Measurements from ENCODE around the gene PLEKHJ1.
A peak's percentile ranks its signal among the peaks of the same experiment; 100 is the strongest.

The PLEKHJ1 gene

GRCh38 chr19:2249010-2249866 lies 13.1 kb upstream of the PLEKHJ1 start, which contains the start of gene AMH:
Gene AMH, plus strand, starts transcription at chr19:2249323. Its CDS starts 10 bp downstream, at chr19:2249333.
- no peak for DNase-seq (ENCODE audit: low read depth)

GRCh38 chr19:2248136-2249009 lies 12.2 kb upstream of the PLEKHJ1 start:
- DNase-seq (ENCODE audit: low read depth) = no peak

DNA sequence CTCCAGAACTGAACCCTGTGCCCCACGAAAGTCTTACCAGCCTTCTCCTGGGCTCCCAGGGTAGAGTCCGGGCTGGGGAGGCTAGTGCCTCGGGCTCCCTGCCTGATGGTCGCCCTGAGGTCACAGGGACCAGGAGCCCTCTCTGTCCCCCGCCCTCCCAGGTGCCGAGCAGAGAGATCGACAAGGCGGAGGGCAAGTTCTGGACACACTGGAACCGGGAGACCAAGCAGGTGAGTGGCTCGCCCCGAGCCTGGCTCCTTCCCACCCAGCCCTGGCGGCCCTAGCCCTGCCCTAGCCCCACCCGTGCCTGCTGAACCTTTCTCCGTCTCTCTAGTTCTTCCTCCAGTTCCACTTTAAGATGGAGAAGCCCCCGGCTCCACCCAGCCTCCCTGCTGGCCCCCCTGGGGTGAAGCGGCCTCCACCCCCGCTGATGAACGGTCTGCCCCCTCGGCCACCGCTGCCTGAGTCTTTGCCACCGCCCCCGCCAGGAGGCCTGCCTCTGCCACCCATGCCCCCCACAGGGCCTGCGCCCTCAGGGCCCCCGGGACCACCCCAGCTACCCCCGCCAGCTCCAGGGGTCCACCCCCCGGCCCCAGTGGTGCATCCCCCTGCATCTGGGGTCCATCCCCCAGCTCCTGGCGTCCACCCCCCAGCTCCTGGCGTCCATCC lies 11.4 kb upstream of the PLEKHJ1 start:
- DNase-seq (ENCODE audit: low read depth) = no peak

GRCh38 chr19:2246801-2247361 lies 10.8 kb upstream of the PLEKHJ1 start:
- DNase-seq (ENCODE audit: low read depth) = no peak

DNA sequence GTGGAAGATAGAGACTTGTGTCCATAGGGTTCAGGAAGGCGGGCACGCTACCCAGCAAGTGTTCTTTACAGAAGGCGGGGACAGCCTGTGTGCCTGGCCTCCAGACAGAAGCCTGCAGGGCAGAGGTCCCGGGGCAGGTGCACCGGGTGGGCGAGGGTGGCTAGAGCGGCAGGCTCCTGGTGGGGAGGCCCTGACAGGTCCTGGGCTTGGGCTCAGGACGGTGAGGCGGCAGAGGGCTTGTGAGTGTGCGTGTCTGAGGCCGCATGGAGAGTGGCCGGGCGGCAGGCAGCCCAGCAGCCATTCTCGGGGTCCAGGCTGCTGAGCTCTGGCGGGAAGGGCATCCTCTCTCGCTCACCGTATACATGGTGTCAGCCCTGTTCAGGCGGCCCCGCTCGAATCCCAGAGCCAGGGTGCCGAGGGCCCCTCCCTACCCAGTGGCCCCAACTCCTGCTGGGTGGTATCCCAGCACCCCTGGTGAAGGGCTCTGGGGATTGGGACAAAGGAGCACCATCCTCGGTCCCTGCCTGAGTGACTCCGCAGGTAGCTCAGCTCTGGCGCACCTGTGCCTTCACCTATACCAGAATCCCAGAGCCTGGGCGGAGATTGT lies 10.0 kb upstream of the PLEKHJ1 start:
- DNase-seq (ENCODE audit: low read depth) = no peak

DNA sequence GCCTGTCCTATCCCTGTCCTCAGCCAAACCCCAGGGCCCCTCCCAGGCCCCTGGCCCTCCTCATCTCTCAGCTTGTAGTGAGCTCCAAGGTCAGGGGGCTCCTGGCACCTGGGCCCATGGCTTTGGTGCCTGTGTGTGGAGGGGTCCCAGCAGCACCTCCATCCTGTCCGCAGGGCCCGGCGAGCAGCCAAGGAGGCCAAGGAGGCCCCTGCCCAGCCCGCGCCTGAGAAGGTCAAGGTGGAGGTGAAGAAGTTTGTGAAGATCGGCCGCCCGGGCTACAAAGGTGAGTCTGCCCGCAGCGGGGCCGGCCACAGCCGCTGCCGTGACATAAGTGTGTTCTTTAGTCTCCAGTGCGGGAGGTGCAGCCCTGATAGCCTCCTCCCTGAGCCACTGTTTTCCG lies 9.1 kb upstream of the PLEKHJ1 start:
- DNase-seq (ENCODE audit: low read depth) = no peak

DNA sequence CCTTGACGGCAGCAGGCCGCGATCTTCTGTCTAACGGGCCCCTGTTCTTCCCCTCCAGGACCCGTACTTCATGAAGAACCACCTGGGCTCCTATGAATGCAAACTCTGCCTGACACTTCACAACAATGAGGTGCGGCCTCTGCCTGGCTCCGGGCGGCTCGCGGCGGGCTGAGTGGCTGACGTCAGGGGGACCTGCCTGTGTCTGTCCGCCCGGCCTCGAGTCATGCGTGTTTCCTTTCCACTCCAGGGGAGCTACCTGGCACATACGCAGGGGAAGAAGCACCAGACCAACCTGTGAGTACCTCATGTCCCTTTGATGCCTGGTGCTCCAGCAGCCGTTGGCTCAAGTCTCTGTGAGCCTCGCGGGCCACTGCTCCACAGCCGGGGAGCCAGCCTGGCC lies 8.4 kb upstream of the PLEKHJ1 start:
- no peak for DNase-seq (ENCODE audit: low read depth)

DNA sequence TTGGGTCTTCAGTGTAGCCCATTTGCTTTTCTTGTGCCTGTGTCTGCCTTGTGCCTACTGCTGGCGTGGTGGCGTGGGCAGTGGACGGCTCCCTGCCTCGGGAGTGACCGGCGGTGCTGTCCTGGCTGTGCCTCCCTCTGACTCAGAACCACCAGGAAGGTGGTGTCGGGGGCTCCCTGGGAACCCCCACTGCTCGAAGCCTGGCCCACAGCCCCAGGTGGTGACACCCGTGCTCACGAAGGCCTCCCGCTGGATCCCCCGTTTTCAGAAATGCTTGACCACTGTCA lies 7.9 kb upstream of the PLEKHJ1 start:
- DNase-seq (ENCODE audit: low read depth) = no peak

DNA sequence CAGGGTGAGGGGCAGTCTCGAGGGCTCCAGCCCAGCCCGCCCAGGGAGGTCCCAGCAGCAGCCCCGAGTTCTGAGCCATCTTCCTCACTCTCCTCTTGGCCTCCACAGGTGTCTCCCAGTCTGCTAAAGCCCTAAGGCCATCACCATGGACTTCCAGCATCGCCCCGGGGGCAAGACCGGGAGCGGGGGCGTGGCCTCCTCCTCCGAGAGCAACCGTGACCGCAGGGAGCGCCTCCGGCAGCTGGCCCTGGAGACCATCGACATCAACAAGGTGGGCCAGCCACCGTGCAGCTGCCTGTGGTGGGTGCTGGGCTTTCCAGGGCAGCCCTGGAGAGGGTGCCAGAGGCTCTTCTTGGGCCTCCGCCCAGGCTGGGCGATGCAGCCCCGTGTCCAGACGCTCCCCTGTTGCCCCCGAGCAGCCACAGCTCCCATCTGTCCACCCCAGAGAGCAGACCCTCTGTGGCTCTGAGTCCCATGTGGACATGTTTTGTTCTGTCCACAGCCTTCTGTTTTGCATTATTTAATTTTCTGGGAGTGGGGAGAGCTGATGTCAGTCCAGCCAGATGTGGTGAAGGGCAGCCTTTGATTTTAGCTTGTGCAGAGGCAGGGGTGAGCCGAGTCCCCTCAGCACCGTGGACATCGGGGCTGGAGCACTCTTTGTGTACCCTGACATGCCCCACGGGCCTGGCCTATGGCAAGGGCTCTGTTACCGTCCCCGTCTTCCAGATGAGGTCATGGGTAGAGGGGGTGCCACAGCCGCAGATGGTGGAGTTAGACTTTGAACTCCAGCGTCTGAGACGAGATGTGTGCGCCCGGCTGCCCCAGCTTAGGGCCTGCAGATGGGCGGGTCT lies 7.4 kb upstream of the PLEKHJ1 start:
- DNase-seq (ENCODE audit: low read depth) = no peak

DNA sequence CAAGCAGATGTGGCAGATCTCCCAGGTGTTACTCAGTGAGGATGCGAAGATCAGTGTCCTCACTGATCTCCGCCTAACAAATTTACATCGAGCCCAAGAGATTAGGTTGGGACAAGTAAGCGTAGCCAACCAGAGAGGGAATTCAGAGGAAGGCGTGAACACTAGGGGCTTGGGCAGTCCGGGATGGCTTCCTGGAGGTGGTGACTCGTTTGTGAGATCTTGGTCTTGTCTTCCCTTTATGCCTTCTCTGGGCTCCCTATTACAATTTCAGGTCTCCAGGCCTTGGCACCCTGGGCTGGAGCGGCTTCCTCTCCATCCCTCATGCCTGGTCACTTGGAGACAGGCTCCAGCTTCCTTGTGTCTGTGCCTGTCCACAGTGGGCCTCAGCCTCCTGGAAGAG lies 6.7 kb upstream of the PLEKHJ1 start:
- DNase-seq (ENCODE audit: low read depth) = no peak

DNA sequence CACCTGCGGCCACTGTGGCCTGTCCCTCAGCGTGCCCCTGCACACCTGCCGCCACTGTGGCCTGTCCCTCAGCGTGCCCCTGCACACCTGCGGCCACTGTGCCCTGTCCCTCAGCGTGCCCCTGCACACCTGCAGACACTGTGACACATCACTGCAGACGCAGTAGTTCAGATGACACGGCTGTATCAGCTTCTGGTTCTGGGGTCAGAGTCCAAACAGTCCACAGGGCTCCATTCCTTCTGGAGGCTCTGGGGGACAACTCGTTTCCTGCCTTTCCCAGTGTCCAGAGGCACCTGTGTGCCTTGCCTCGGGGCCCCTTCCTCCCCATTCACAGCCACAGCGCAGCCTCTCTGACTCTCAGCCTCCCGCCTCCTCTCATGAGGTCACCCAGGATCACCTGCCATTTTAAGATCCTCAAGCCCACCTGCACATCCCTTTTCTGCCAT lies 6.0 kb upstream of the PLEKHJ1 start:
- no peak for DNase-seq (ENCODE audit: low read depth)

DNA sequence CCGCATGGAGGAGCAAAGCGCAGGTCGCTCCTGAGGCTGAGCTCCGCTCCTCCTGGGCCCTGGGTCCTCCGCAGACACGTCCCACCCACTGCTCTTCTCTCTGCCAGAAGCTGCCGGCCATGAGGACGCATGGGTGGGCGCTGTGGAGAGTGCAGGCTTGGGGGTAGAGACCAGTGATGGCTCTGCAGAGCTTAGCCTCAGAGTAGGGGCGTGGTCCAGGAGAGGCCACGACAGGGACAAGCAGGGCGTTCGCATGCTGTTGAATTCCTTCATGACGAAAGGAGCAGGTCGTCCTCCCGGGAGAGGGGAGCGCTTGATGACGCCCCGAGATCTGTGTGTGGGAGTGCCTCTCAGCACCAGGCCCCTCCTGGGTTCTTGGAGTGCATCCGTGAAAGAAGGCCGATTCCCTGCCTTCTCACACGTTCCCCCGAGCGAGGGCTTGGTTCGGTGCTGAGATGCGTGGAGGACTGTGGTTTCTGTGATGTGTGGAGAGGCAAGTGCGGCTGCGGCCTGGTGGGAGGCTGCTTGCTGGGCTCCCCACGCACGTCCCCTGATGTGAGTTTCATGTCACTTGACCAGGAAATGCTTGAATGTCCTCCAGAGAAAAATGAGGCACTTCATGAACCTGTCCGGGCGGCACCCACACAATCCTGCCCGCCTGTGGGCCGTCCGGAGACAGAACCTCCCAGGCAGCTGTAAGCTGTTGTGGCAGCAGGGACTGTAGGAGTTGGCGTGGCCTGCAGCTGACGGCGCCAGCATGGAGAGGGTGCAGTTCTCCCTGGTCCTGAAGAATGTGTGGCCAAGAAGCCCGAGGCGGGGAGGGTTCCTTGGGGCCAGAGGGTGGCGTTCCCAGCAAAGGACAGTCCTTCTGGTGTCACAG lies 5.0 kb upstream of the PLEKHJ1 start:
- DNase-seq (ENCODE audit: low read depth) = peak; percentile 39

DNA sequence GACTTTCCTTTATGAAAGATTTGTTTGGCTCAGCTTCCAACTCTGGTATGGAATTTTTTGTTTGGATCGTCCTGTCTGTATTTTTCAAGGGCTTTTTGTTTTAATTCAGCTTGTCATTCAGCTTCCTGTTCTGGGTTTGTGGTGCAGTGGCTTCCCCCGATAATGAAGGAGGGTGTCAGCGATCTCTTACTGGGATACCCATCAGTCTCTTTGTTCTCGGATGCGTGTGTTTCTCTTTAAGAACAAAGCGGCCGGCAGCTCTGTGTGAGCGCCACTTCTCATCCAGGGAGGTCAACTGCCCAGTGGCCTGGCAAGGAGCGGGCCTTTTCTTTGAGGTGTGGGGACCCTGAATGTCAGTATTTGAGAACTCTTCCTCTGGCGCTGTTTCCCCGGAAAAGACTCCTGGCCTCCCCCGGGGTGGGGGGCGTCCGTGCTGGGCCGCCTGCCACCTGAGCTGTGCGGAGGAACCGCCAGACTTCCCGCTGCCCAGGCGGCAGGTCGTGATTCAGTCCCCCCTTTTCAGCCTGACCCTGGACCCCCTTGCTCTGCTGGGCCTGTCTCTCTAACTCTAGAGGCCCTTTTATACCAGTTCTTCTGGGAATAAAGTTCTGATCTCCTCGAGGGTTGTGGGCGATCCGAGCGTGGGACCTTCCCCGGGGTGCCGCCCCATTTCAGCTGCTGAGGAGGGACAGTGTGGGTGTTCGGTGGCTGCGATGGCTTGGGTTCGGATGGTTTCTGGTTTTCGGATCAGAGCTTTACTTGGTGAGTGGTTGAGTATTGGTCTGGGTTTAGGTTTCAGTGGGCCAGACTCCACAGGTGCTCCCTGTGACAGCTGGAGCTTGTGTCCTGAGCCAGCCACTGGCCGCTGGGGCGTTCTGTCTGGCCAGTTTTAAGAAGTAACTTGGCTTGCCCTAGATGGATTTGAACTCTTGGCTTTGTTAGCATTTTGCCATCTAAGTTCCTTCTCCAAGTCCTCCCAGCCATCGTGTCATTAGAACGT lies 3.9 kb upstream of the PLEKHJ1 start:
- peak; percentile 41 for DNase-seq (ENCODE audit: low read depth)

- no peak for DNase-seq (ENCODE audit: low read depth)
Measured at GRCh38 chr19:2239173-2239572, 3.0 kb upstream of the PLEKHJ1 start.

- DNase-seq (ENCODE audit: low read depth) = no peak
Measured at GRCh38 chr19:2237869-2238153, 1.7 kb upstream of the PLEKHJ1 start.

GRCh38 chr19:2237051-2237868 lies 1.1 kb upstream of the PLEKHJ1 start:
- DNase-seq (ENCODE audit: low read depth) = no peak

GRCh38 chr19:2236064-2236313 lies 140 bp downstream of the PLEKHJ1 start:
- DNase-seq (ENCODE audit: low read depth) = no peak

GRCh38 chr19:2235381-2236063 lies 607 bp downstream of the PLEKHJ1 start:
- DNase-seq (ENCODE audit: low read depth) = no peak
